HL-60 (cell line): ENCODE results near the gene FPGS.

Experiments used
- DNase-seq, 2 experiments: peaks; one replicate each; pipeline ENCODE4 v3.0.0-alpha.2; 2010 to 2020; ENCODE audit warnings: low read depth in 1 of 2, low spot score in 1 of 2
- H3K27ac ChIP-seq: fragments of 250-450 bp; sonication (Bioruptor Pico); replicated peaks from 2 replicates; pipeline ENCODE4 v1.5.1; 2020; ENCODE audit warnings: mild to moderate bottlenecking, moderate library complexity
- H3K27me3 ChIP-seq: fragments of 250-450 bp; sonication (Bioruptor Pico); 2 replicates; pipeline ENCODE4 v1.5.1; 2021; ENCODE audit warnings: mild to moderate bottlenecking, moderate library complexity; ENCODE audit not compliant: insufficient read depth, poor library complexity, severe bottlenecking
- H3K4me3 ChIP-seq: replicated peaks from 2 replicates; pipeline ENCODE4 v1.5.1; 2011; ENCODE audit warnings: mild to moderate bottlenecking, control low read depth, low read length; ENCODE audit not compliant: insufficient read depth
- CTCF ChIP-seq: IDR thresholded peaks from one replicate; pipeline ENCODE4 v1.5.1; 2011; ENCODE audit warnings: low read length, control low read depth, inconsistent platforms; ENCODE audit not compliant: insufficient read depth
- GABPA ChIP-seq: IDR thresholded peaks from 2 replicates; pipeline ENCODE4 v1.6.1; 2012; ENCODE audit warnings: low read depth
- POLR2AphosphoS5 ChIP-seq: IDR thresholded peaks from 2 replicates; pipeline ENCODE4 v1.6.1; 2012; ENCODE audit warnings: low read depth
- REST ChIP-seq: IDR thresholded peaks from 2 replicates; pipeline ENCODE4 v1.6.1; 2012; ENCODE audit warnings: low read depth; ENCODE audit not compliant: insufficient replicate concordance
- SPI1 ChIP-seq: IDR thresholded peaks from 2 replicates; pipeline ENCODE4 v1.6.1; 2012; ENCODE audit warnings: low read depth, mild to moderate bottlenecking, borderline replicate concordance

FPGS gene

GRCh38 chr9:127767909-127768331 is 34.8 kb upstream of the FPGS start:
- Histone ChIP-seq H3K27ac (no peak overlapping the region), H3K27me3 (no peaks in the 10 kb centered on the region), H3K4me3 (no peak overlapping the region)
- no peak for DNase-seq
- TF ChIP-seq CTCF (no peak), POLR2AphosphoS5 (no peak), GABPA (no peak), REST (no peak)

GRCh38 chr9:127768698-127769097 is 34.0 kb upstream of the FPGS start:
- no peak for DNase-seq
- TF ChIP-seq SPI1, result peak; percentile 17; the same call in 1 of the 2 replicates
- no peak for TF ChIP-seq POLR2AphosphoS5
- H3K27me3 ChIP-seq, result no peaks in the 10 kb centered on the region
- H3K27ac ChIP-seq, result no peak overlapping the region
- no peak overlapping the region for H3K4me3 ChIP-seq

GRCh38 chr9:127769101-127769500 is 33.6 kb upstream of the FPGS start:
- no peaks in the 10 kb centered on the region for H3K27me3 ChIP-seq

More at GRCh38 chr9:127769101-127769500, 33.6 kb upstream of the FPGS start:
- Histone ChIP-seq H3K4me3 (no peak overlapping the region), H3K27ac (no peak overlapping the region)
- TF ChIP-seq GABPA (no peak), SPI1 (no peak), REST (no peak), POLR2AphosphoS5 (no peak), CTCF (no peak)
- no peak for DNase-seq
